ENCODE data around the gene RACK1.
"Not testable (repeated sequence)": the region's sequence is repeated elsewhere in the genome, so short reads cannot be mapped to it uniquely, and the experiment has no call there.

GRCh38 chr5:181282415-181282814 is 38.7 kb upstream of the RACK1 start:
- TF ChIP-seq RAD21 (IDR thresholded peaks at IDR 0.05; ENCODE audit: low read length); CTCF (IDR thresholded peaks at IDR 0.05); RXRA (IDR thresholded peaks at IDR 0.05; ENCODE audit: borderline replicate concordance, low read depth); EP300 (IDR thresholded peaks at IDR 0.05; ENCODE audit: borderline replicate concordance in 1 of 2, low read depth in 1 of 2, low read length in 1 of 2); JUND (IDR thresholded peaks at IDR 0.05); MEF2A (IDR thresholded peaks at IDR 0.05; ENCODE audit: borderline replicate concordance, low read depth); POLR2AphosphoS5 (IDR thresholded peaks at IDR 0.05; ENCODE audit: low read depth, low read length); SIN3A (IDR thresholded peaks at IDR 0.05; ENCODE audit: borderline replicate concordance, low read depth, low read length); SMC3 (IDR thresholded peaks at IDR 0.05; ENCODE audit: low read depth, low read length); MXI1 (IDR thresholded peaks at IDR 0.05; ENCODE audit: low read depth, low read length); RCOR1 (IDR thresholded peaks at IDR 0.05; ENCODE audit: low read length); PBX3 (IDR thresholded peaks at IDR 0.05): not testable (repeated sequence)
- TF ChIP-seq, protein P1, sequence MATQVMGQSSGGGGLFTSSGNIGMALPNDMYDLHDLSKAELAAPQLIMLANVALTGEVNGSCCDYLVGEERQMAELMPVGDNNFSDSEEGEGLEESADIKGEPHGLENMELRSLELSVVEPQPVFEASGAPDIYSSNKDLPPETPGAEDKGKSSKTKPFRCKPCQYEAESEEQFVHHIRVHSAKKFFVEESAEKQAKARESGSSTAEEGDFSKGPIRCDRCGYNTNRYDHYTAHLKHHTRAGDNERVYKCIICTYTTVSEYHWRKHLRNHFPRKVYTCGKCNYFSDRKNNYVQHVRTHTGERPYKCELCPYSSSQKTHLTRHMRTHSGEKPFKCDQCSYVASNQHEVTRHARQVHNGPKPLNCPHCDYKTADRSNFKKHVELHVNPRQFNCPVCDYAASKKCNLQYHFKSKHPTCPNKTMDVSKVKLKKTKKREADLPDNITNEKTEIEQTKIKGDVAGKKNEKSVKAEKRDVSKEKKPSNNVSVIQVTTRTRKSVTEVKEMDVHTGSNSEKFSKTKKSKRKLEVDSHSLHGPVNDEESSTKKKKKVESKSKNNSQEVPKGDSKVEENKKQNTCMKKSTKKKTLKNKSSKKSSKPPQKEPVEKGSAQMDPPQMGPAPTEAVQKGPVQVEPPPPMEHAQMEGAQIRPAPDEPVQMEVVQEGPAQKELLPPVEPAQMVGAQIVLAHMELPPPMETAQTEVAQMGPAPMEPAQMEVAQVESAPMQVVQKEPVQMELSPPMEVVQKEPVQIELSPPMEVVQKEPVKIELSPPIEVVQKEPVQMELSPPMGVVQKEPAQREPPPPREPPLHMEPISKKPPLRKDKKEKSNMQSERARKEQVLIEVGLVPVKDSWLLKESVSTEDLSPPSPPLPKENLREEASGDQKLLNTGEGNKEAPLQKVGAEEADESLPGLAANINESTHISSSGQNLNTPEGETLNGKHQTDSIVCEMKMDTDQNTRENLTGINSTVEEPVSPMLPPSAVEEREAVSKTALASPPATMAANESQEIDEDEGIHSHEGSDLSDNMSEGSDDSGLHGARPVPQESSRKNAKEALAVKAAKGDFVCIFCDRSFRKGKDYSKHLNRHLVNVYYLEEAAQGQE (IDR thresholded peaks at IDR 0.05; ENCODE audit: low read depth, low read length), result not testable (repeated sequence)
- TF ChIP-seq, protein P2, sequence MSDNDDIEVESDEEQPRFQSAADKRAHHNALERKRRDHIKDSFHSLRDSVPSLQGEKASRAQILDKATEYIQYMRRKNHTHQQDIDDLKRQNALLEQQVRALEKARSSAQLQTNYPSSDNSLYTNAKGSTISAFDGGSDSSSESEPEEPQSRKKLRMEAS (IDR thresholded peaks at IDR 0.05; ENCODE audit: low read depth), result not testable (repeated sequence)
